HG02870 (cell line): Measurements from ENCODE around the gene RALGPS1.

Source experiments
- ATAC-seq: cut with Tn5 transposase; IDR thresholded peaks from one replicate; pipeline ENCODE4 v1.9.1; 2021; ENCODE audit warnings: mild to moderate bottlenecking, moderate library complexity; ENCODE audit not compliant: unreplicated experiment

Gene RALGPS1

GRCh38 chr9:127233989-127234388, 319.4 kb downstream of the RALGPS1 start:
- ATAC-seq = no peak

- no peak for ATAC-seq
Observed at GRCh38 chr9:127237801-127238200, 323.2 kb downstream of the RALGPS1 start.

DNA sequence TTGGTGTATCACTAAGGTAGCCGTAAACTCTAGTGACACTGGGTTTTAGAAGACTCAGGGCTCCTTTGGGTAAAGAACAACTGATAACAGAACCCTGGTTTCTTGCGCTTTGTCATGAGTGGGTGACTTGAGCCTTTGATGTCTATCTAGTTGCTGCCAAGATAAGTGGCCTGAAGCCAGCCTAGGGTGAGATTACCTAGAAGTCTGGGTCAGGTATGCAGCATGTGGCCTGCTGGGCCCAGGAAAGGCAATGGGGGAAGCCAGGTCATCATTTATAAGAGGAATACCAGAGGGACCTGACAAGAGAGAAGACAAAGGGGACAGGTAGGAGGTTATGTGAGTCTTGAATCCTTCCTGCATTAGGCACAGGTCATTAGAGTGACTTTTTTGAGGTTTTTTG, 326.8 kb downstream of the RALGPS1 start:
- no peak for ATAC-seq

DNA sequence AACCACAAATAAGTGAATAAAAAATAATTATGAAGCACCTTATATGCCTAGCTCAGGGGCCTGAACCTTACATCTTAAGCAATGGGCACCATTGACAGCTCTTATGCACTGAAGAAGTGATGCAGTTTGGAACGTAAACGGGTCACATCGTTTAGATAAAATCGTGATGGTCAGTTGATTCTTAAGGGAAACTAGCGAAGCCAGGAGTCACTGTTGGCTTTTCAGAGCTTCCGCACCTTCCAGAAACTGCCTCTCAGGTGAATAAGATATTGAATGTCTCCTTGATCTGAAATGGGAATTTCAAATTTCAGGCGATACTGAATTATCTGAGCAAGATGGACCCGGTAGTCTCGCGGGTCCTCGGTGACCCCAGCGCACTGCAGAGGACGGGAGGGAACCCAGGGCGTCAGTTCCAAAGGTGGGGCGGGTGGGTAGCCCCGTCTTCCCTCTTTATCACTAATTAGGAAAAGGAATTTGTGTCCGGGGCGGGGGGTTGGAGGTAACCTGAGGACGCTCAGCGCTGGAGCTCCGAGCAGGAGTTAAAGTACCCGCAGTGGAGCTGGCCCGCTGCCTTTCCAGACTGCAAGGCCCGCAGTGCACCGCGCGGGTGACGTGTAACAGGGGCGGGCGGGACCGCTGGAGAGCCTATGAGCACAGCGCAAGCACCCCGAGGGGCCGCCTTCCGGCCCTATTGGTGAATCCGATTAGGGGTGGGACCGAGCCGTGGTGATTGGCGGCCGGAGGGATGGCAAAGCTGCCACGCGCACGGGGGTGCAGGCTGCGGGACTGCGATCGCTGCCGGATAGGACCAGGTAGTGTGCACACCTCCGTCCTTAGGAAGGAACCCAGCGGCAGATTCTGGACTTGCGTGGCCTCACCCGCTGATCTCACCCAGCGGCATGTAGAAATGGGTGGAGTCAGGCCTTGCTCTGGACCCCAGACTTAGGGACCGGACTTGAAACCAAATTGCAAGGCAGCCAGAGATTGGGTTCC, 330.3 kb downstream of the RALGPS1 start:
- peak; percentile 100 for ATAC-seq

DNA sequence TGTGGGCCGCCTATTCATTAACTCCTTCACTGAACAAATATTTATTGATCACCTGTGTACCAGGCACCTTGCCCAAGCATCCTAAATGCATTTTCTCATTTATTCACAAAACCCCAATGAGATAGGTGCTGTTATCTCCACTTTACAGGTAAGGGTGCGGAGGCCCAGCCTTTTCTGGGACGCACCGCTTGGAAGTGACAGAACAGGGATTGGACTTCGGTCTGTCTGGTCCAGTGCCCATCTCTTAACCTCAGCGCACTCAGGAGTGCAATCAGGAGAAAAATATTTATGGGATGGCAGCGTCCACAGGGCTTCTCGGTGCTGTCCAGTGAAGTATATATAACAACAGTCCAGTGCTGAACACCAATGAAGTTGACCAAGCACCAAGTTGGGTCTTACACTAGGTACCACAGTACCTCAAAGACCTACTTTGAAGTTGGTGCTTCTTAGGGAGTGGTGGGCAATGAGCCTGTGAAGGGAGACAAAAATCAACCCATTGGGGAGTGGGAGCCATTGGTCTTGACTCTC, 331.1 kb downstream of the RALGPS1 start:
- ATAC-seq = no peak

DNA sequence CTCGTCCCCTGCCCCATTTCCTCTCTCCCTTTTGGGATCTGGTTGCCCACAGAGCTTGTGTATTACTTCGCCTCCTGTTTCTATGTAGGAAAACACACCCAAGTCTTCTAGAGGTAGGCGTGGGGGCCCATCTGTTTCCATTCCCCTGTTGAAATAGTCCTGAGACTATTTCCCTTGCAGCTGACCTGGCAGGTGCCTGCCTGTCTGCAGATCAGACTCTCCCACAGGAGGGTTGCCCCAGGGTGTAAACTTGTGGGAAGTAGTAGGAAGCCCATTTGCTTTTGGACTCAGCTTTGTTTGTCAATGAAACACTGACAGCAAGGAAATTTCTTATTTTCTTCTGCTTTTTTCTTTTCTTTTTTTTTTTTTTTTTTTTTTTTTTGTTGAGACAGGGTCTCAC, 333.7 kb downstream of the RALGPS1 start:
- ATAC-seq = no peak

DNA sequence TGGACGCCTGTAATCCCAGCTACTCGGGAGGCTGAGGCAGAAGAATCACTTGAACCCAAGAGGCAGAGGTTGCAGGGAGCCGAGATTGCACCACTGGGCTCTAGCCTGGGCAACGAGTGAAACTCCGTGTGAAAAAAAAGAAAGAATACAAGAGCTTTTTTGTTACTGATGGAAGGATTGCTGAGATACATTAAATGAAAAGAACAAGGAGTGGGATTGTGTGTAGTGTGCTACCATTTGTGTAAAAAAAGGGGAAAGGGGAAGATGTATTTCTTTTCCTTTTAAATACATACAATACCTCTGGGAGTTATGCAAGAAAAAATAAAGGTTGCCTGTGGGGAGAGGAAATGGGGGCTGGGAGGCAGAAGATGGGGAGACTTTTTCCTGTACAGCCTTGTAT, 335.3 kb downstream of the RALGPS1 start:
- no peak for ATAC-seq

GRCh38 chr9:127250896-127251391, 336.4 kb downstream of the RALGPS1 start:
- no peak for ATAC-seq

- ATAC-seq = no peak
Observed at GRCh38 chr9:127252410-127253318, 338.1 kb downstream of the RALGPS1 start.

- ATAC-seq = no peak
Observed at GRCh38 chr9:127253446-127253845, 338.9 kb downstream of the RALGPS1 start.

DNA sequence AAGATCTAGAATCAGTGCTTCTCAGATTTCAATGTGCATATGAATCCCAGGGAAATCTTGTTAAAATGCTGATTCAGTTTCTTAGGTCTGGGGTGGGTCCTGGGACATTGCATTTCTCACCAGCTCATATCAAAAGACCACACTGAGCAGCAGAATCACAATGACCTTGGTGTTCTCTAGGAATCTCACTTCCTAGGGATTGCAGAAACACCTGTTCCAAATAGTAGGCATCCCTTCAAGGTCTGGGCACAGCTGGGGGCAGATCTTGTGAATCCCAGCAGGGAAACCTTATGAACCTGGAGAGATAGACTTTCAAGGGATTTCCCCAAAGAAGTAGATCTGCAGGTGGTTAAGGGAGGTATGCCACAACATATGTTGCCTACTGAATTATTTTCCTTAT, 341.1 kb downstream of the RALGPS1 start:
- no peak for ATAC-seq

GRCh38 chr9:127256324-127256723, 341.7 kb downstream of the RALGPS1 start:
- ATAC-seq = no peak

DNA sequence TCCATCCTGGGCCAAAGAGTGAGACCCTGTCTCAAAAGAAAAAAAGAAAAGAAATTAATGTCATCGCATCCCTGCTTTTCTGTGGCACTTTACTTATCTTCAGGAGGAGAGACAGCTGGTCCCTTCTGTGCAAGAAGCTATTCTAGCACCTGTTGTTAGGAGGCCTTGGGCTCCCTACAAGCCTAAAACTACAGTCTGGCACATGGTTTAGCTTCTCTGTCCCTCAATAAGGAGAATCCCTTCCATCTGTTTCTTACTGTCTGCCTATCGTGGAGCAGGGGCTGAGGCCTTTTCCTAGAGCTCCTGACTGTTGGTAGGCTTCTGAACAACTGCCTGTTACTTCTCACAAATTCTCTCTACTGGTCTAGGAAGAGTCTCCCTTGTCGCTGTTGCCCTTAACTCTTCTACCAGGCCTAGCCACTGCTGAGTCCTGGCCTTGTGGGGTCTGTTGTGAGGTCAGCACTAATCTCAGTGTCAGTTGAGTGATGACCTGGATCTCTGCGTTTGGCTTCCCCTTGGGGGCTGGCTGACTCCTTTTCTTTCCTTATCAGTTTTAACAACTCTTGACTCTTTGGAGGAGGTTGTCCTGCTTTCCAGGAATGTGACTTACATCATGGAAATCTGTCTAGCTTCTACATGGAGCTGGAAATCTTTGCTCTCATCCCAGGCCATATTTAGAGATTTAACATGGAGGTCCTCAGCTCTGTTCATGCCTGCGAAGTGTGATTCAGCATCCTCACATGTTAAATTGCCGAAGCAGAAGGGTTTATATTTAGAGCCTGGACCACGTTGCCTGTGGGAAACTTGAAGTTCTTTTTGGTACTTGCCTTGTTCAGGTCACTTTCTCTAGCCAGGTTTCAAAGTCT, 344.3 kb downstream of the RALGPS1 start:
- ATAC-seq = no peak

DNA sequence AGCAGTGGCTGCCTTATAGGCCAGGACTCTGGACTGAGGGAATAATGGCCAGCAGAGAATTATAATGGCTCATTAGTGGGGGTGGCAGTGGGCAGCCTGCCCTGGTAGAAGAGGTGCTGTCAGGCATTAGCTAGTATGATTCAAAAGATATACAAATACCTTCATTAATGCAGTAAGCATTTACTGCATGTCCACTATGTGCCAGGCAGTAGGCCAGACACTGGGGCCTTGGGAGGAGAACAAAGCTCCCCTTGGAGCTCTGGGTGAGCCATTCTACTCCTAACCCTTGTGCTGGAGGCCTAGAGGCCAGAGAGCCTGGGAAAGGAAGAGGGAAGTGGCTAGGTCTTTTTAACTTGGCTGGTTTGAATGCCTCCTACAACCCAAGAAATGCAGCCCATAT, 348.0 kb downstream of the RALGPS1 start:
- ATAC-seq = no peak

GRCh38 chr9:127263237-127263636, 348.7 kb downstream of the RALGPS1 start:
- ATAC-seq = no peak

DNA sequence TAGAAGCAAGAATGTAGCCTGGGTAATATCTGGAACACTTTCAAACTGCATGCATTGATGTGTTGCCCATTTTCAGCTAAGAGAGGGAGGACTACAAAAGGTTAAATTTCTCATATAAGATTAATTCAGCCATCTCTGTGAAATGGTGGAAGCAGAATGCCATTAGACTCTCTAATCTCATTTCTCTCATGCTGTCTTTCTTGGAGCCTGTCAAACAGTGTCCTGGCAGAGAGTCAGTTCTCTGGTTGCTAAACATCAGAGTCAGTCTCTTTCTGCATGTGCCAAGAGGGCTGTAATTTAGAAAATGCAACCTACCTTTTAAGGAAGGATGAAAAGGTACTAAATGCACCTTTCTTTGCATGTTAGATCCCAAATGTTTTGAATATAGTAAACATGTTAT, 349.1 kb downstream of the RALGPS1 start:
- ATAC-seq = no peak

- ATAC-seq = no peak
Observed at GRCh38 chr9:127264462-127265219, 350.1 kb downstream of the RALGPS1 start, which contains the start of gene GARNL3. Gene GARNL3 (plus strand): TSS chr9:127264774. CDS start chr9:127264878, 104 bp downstream.

DNA sequence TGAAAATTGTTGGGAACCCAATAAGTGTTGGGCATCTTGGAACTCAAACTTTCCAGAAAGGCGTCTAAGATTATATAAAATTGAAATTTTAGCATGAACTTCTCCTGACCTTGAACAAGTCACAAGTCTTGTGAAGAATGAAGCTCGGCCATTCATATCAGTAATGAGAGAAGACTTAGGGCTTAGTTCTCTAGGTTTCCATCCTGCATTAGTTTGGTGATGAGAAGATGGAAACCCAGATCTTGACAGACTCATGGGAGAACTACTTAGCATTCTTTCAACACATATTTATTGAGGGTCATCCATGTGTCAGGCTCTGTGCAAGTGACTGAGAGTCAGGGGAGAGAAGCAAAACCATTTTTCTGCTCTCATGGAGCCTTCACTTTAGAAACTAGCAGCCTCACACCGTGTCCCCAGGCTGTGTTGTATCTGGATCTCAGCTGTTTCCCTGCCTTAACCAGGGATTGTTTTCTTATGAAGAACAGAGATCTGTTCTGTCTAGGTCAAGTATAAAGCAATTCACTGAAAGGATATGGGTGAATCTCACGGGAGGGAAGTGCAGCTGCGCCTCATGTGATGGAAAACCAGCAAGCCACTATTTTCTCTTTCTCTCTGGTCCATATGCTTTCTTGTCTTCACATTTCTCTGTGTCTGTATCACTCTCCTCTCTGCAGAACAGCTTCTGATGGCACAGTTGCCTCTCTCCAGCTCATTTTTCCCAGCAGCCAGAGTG, 353.4 kb downstream of the RALGPS1 start:
- peak; percentile 62 for ATAC-seq

DNA sequence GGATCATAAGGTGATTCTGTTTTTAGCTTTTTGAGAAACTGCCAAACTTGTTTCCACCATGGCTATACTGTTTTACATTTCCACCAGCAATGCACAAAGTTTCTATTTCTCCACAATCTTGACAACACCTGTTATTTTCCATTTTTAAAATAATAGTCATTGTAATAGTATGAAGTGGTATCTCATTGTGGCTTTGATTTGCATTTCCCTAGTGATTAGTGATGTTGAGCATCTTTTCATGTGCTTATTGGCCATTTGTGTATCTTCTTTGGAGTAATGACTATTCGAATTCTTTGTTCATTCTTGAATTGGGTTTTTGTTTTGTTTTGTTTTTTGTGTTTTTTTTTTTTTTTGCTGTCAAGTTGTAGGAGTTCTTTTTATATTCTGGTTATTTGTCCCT, 354.9 kb downstream of the RALGPS1 start:
- no peak for ATAC-seq
